ENCODE results near the gene CDC42BPG.

GRCh38 chr11:64887757-64888405 lies 43.4 kb upstream of the CDC42BPG start:
- TF ChIP-seq CTCF (IDR thresholded peaks at IDR 0.05) (peak; percentile 100), REST (IDR thresholded peaks at IDR 0.05; ENCODE audit: insufficient read depth in 1 of 2, low read depth in 2 of 2, low read length in 1 of 2) (0 out of 4 replicates have a peak, but pooled peaks of 1 of the 2 experiments have one; percentile 48), TCF7L2 (IDR thresholded peaks at IDR 0.05; ENCODE audit: low read depth, low read length) (no peak), SIN3A (IDR thresholded peaks at IDR 0.05; ENCODE audit: borderline replicate concordance, insufficient read depth, low read depth, low read length) (no peak), POLR2AphosphoS5 (IDR thresholded peaks at IDR 0.05; ENCODE audit: low read depth, low read length) (peak; percentile 50)
